Thyroid gland (tissue), 4 donors: ENCODE measurements around the gene PLGRKT. TPM values are rescaled to one million over a fixed set of nuclear protein-coding genes. Genes with fewer than 3 reads are reported as not detected.

Source experiments
- DNase-seq, 2 donors: peaks; one replicate each; pipeline ENCODE4 v3.0.0-alpha.2; 2019
- H3K27ac ChIP-seq, 3 donors: fragments of 200-600 bp; sonication (generic); 1 replicate in 2 of 3; 2 replicates in 1 of 3; pipeline ENCODE4 v1.5.1; 2016 to 2019; ENCODE audit warnings: mild to moderate bottlenecking in 1 of 3, moderate library complexity in 1 of 3
- H3K27me3 ChIP-seq: fragments of 200-600 bp; sonication (generic); one replicate; pipeline ENCODE4 v1.5.1; 2019
- H3K36me3 ChIP-seq, 2 donors: fragments of 200-600 bp; sonication (generic); one replicate each; pipeline ENCODE4 v1.5.1; 2016 to 2019
- H3K4me1 ChIP-seq, 2 donors: fragments of 200-600 bp; sonication (generic); one replicate each; pipeline ENCODE4 v1.5.1; 2017 to 2019
- H3K4me3 ChIP-seq, 3 donors: fragments of 200-600 bp; sonication (generic); replicated peaks in 1 of 3; 1 replicate in 2 of 3; 2 replicates in 1 of 3; pipeline ENCODE4 v1.5.1; 2016; ENCODE audit warnings: mild to moderate bottlenecking in 1 of 3
- H3K9me3 ChIP-seq: fragments of 200-600 bp; sonication (generic); one replicate; pipeline ENCODE4 v1.5.1; 2017
- CTCF ChIP-seq, 6 experiments: fragments of 200-600 bp in 3 of 6; fragments of 450-650 bp in 3 of 6; sonication (generic) in 3 of 6; IDR thresholded peaks; one replicate each; pipeline ENCODE4 v1.5.1; 2016 to 2019; ENCODE audit warnings: antibody characterized with exemption in 6 of 6, mild to moderate bottlenecking in 2 of 6, inconsistent platforms in 1 of 6, moderate library complexity in 1 of 6
- POLR2A ChIP-seq, 2 donors: fragments of 450-650 bp; IDR thresholded peaks; one replicate each; pipeline ENCODE4 v1.6.1; 2017; ENCODE audit warnings: antibody characterized with exemption in 2 of 2, mild to moderate bottlenecking in 2 of 2, moderate library complexity in 1 of 2
- WGBS, 2 donors: methylation state at CpG; one replicate each; pipeline ENCODE4 v1.1.5; 2017; 5-methylcytosine and 5-hydroxymethylcytosine counted together
- intact Hi-C: fragments of 100-400 bp; cut with DNase I; formaldehyde crosslinking; loops from one replicate; pipeline ENCODE4 v1.15.1; 2023
- total RNA-seq, 4 donors: library from RNA; depleted of rRNA; stranded (reverse); fragments of >200 nt; gene quantifications; one replicate each; pipeline ENCODE4 v1.2.3, GENCODE V29; 2016

The PLGRKT gene
- total RNA-seq, 4 donors from 2014 or later, result 16.2 to 32.7 (median 27.7) TPM

- 81% methylated on average over 3 of the region's 3 CpGs for WGBS, 2 donors
- Histone ChIP-seq H3K9me3 (no peaks in the 10 kb centered on the region), H3K4me1 (no peaks in the 10 kb centered on the region), H3K27ac (no peak overlapping the region), H3K4me3 (no peak overlapping the region), H3K27me3 (no peaks in the 10 kb centered on the region), H3K36me3 (no peaks in the 10 kb centered on the region)
- no peak for TF ChIP-seq POLR2A (IDR thresholded peaks at IDR 0.05)
- TF ChIP-seq CTCF (IDR thresholded peaks at IDR 0.05), result no peak
- no peak for DNase-seq
- intact Hi-C loops, result no loop called here
Measured at GRCh38 chr9:5382479-5382878, 55.2 kb downstream of the PLGRKT start.

- Histone ChIP-seq H3K36me3 (no peaks in the 10 kb centered on the region), H3K27ac (no peak overlapping the region), H3K4me3 (no peak overlapping the region), H3K4me1 (no peaks in the 10 kb centered on the region), H3K9me3 (no peaks in the 10 kb centered on the region), H3K27me3 (no peaks in the 10 kb centered on the region)
- WGBS, 2 donors, result 80 to 86% methylated on average over 6 of the region's 6 CpGs
- TF ChIP-seq POLR2A (IDR thresholded peaks at IDR 0.05) (no peak), CTCF (IDR thresholded peaks at IDR 0.05) (no peak)
- intact Hi-C loops, result no loop called here
- no peak for DNase-seq
Measured at GRCh38 chr9:5375790-5376477, 61.8 kb downstream of the PLGRKT start.

- intact Hi-C loops, result no loop called here
- no peak for DNase-seq
- H3K9me3 ChIP-seq, result no peaks in the 10 kb centered on the region
Measured at GRCh38 chr9:5375091-5375490, 62.6 kb downstream of the PLGRKT start.

GRCh38 chr9:5364294-5365024 lies 73.3 kb downstream of the PLGRKT start:
- intact Hi-C loops, result no loop called here
- DNase-seq, result no peak
- Histone ChIP-seq H3K36me3 (no peaks in the 10 kb centered on the region), H3K4me3 (no peak overlapping the region), H3K27ac (no peak overlapping the region), H3K27me3 (no peaks in the 10 kb centered on the region), H3K9me3 (no peaks in the 10 kb centered on the region), H3K4me1 (no peaks in the 10 kb centered on the region)
- no peak for TF ChIP-seq CTCF (IDR thresholded peaks at IDR 0.05)
- WGBS, 2 donors, result 59 to 84% methylated on average over 3 of the region's 3 CpGs

More at GRCh38 chr9:5375091-5375490, 62.6 kb downstream of the PLGRKT start:
- Histone ChIP-seq H3K4me1 (no peaks in the 10 kb centered on the region), H3K27ac (no peak overlapping the region), H3K4me3 (no peak overlapping the region), H3K36me3 (no peaks in the 10 kb centered on the region), H3K27me3 (no peaks in the 10 kb centered on the region)
- TF ChIP-seq CTCF (IDR thresholded peaks at IDR 0.05) (no peak), POLR2A (IDR thresholded peaks at IDR 0.05) (no peak)
- WGBS, 2 donors, result 87 to 98% methylated on average over 1 of the region's 1 CpG

- Histone ChIP-seq H3K9me3 (no peaks in the 10 kb centered on the region), H3K4me3 (no peak overlapping the region), H3K27ac (no peak overlapping the region), H3K36me3 (no peaks in the 10 kb centered on the region), H3K27me3 (no peaks in the 10 kb centered on the region), H3K4me1 (no peaks in the 10 kb centered on the region)
- no peak for DNase-seq
- WGBS, 2 donors, result 84 to 85% methylated on average over 3 of the region's 3 CpGs
- TF ChIP-seq CTCF (IDR thresholded peaks at IDR 0.05) (no peak), POLR2A (IDR thresholded peaks at IDR 0.05) (no peak)
- intact Hi-C loops, result no loop called here
Measured at GRCh38 chr9:5361326-5362010, 76.3 kb downstream of the PLGRKT start.
